Nephron progenitor cell (in vitro differentiated cells): Measurements from ENCODE around the gene NADK2.

ENCODE experiments used
- DNase-seq: peaks from one replicate; pipeline ENCODE4 v3.0.0; 2021
- H3K27ac Mint-ChIP-seq: 2 replicates; pipeline ENCODE4 v1.8.0; 2021; ENCODE audit warnings: mild to moderate bottlenecking, moderate library complexity, mixed read lengths
- H3K27me3 Mint-ChIP-seq: 2 replicates; pipeline ENCODE4 v1.8.0; 2021; ENCODE audit warnings: mild to moderate bottlenecking, low read depth, mixed read lengths; ENCODE audit not compliant: poor library complexity
- H3K36me3 Mint-ChIP-seq: 2 replicates; pipeline ENCODE4 v1.8.0; 2021; ENCODE audit warnings: low read depth, mixed read lengths
- H3K4me1 Mint-ChIP-seq: 2 replicates; pipeline ENCODE4 v1.8.0; 2021; ENCODE audit warnings: mixed read lengths
- H3K4me3 Mint-ChIP-seq: 2 replicates; pipeline ENCODE4 v1.8.0; 2021; ENCODE audit warnings: mild to moderate bottlenecking, moderate library complexity, mixed read lengths
- H3K9me3 Mint-ChIP-seq: 2 replicates; pipeline ENCODE4 v1.8.0; 2021; ENCODE audit warnings: mild to moderate bottlenecking, moderate library complexity, mixed read lengths
- CTCF ChIP-seq: fragments of 200-600 bp; sonication (generic); IDR thresholded peaks from 2 replicates; pipeline ENCODE4 v1.5.0; 2021; ENCODE audit warnings: antibody characterized with exemption

The NADK2 gene

DNA sequence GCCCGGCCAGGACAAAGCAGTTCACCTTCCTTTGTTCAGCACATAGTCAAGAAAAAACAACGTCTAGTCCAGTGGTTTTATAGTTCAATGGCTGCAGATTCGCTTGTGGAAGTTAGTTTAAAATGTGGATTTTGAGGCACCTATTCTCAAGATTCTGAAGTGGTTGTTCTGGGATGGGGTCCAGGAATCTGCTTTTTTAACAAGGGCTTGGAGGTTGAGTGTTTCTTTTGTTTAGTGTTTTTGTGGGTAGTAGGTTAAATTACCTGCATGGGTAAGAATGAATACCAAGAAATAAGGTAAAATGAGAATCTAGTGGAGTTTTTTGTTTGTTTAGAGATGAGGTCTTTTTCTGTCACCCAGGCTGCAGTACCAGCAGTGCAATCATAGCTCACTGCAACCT, 28.4 kb upstream of the NADK2 start:
- TF ChIP-seq CTCF = no peak
- H3K36me3 Mint-ChIP-seq = no peaks in the 10 kb centered on the region
- H3K4me3 Mint-ChIP-seq = no peak overlapping the region
- H3K27me3 Mint-ChIP-seq = no peaks in the 10 kb centered on the region
- no peak for DNase-seq
- no peak overlapping the region for H3K27ac Mint-ChIP-seq
- peaks cover 8% of the 10 kb centered on the region for H3K4me1 Mint-ChIP-seq
- H3K9me3 Mint-ChIP-seq = no peaks in the 10 kb centered on the region

DNA sequence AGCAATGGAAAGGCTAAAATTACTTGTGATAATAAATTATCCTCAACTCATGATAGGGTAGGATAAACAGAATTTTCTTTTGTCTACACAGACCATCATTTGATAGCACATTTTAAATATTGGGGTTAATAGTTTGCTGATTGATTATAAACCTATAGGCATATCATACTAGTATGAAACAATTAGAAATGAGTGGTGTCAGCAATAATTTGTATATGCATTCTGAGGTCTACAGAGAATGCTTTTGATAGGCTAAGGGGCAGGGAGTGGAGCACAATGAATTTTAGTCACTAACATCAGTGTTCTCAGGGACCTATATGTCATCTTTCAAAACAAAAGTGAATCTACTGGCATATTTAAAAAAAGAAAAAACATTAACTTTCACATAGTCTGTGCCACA, 27.8 kb upstream of the NADK2 start:
- Mint-ChIP-seq H3K36me3 (no peaks in the 10 kb centered on the region), H3K4me3 (no peak overlapping the region), H3K27ac (no peak overlapping the region), H3K4me1 (peaks cover 6% of the 10 kb centered on the region), H3K9me3 (no peaks in the 10 kb centered on the region), H3K27me3 (no peaks in the 10 kb centered on the region)
- no peak for TF ChIP-seq CTCF
- DNase-seq = no peak

- H3K27me3 Mint-ChIP-seq = no peaks in the 10 kb centered on the region
- no peak for DNase-seq
- H3K36me3 Mint-ChIP-seq = no peaks in the 10 kb centered on the region
- H3K27ac Mint-ChIP-seq = no peak overlapping the region
- no peak overlapping the region for H3K4me3 Mint-ChIP-seq
- TF ChIP-seq CTCF = no peak
- no peaks in the 10 kb centered on the region for H3K4me1 Mint-ChIP-seq
- no peaks in the 10 kb centered on the region for H3K9me3 Mint-ChIP-seq
Measured at GRCh38 chr5:36267905-36268304, 26.2 kb upstream of the NADK2 start.

DNA sequence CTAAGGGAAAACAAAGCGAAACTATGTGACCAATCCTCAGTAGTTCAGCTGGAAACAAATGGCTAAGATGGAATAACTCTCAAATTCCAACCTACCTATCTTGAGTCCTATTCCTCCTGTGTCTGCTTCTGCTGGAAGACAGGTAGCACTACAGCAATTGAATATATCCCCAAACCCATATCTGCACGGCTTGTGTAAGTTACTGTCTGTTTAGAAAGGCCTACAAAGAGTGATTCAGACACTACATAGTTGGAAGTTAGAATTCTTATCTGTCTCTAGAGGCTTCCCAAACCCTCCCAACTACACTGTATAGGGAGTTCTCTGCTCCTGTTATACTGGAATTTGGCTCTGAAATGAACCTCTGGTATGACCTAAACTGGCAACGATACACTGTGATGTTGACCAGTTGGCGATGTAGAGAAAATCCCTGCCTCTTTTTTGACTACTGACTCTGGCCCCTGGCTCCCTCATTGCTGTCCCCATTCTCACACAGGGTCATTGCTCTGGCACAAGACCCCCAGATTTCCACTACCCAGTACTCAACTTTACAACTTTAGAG, 22.6 kb upstream of the NADK2 start:
- TF ChIP-seq CTCF = no peak
- Mint-ChIP-seq H3K9me3 (no peaks in the 10 kb centered on the region), H3K27ac (no peak overlapping the region), H3K4me3 (no peak overlapping the region), H3K27me3 (no peaks in the 10 kb centered on the region), H3K36me3 (no peaks in the 10 kb centered on the region), H3K4me1 (no peaks in the 10 kb centered on the region)
- no peak for DNase-seq

DNA sequence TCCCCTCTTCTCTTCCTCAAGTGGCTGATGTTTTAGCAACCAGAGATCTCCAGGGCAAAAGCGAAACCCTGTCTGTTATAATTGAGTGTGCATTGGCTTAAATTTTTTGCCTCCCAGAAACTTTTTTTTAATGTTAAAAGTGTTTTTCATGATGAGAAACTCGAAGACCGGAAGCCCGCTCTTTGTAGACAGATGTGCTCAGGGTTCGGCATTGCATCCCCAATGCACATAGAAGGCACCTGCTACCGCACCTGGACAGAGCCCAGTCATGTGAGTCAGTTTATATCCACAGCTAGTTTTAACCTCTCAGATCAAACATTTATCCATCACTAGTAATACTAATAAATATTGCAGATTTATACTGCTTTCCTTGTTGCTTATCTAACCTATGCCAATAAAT, 19.5 kb upstream of the NADK2 start:
- H3K4me3 Mint-ChIP-seq = no peak overlapping the region
- DNase-seq = no peak
- TF ChIP-seq CTCF = no peak
- no peak overlapping the region for H3K27ac Mint-ChIP-seq
- no peaks in the 10 kb centered on the region for H3K27me3 Mint-ChIP-seq
- no peaks in the 10 kb centered on the region for H3K36me3 Mint-ChIP-seq
- no peaks in the 10 kb centered on the region for H3K4me1 Mint-ChIP-seq
- no peaks in the 10 kb centered on the region for H3K9me3 Mint-ChIP-seq

DNA sequence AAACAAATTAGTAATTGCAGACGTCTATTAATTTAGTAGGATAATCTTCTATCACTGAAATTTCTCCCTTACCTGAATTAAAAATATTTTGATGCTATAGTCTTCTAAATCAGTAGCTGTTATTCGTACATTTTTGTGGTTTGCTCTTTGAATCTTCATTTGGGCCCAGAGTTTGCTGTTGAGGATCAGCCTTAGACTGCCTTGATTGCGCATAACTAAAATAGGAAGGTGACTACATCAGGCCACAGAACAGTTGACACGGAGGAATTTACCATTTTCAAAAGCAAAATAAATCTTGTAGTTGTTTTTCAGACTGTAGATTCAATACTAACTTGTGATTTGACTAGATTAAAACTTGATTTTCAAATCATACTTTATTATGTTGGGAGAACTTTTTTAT, 11.8 kb upstream of the NADK2 start:
- Mint-ChIP-seq H3K4me3 (no peak overlapping the region), H3K36me3 (no peaks in the 10 kb centered on the region), H3K27me3 (no peaks in the 10 kb centered on the region), H3K9me3 (no peaks in the 10 kb centered on the region), H3K4me1 (peaks cover 5% of the 10 kb centered on the region), H3K27ac (no peak overlapping the region)
- TF ChIP-seq CTCF = no peak
- DNase-seq = no peak
